HCT116 (cell line): ENCODE data around the gene GRIN2D.

Experiments used
- EZH2 ChIP-seq: fragments of 200-600 bp; sonication (generic); IDR thresholded peaks from 2 replicates; pipeline ENCODE4 v1.6.1; 2017; ENCODE audit warnings: antibody characterized with exemption, mixed run types
- JUND ChIP-seq: IDR thresholded peaks from 2 replicates; pipeline ENCODE4 v1.6.1; 2012
- POLR2A ChIP-seq: IDR thresholded peaks from 2 replicates; pipeline ENCODE4 v1.7.0; 2011; ENCODE audit warnings: borderline replicate concordance; ENCODE audit not compliant: insufficient read depth, insufficient read length; ENCODE audit errors: extremely low read depth
- POLR2AphosphoS5 ChIP-seq: IDR thresholded peaks from 2 replicates; pipeline ENCODE4 v1.6.1; 2011; ENCODE audit warnings: mild to moderate bottlenecking, low read depth, low read length, moderate library complexity
- RAD21 ChIP-seq: IDR thresholded peaks from 2 replicates; pipeline ENCODE4 v1.6.1; 2012; ENCODE audit warnings: low read depth, mild to moderate bottlenecking
- SIN3A ChIP-seq: IDR thresholded peaks from 2 replicates; pipeline ENCODE4 v1.6.1; 2012; ENCODE audit warnings: low read depth
- SP1 ChIP-seq: IDR thresholded peaks from 2 replicates; pipeline ENCODE4 v1.6.1; 2012; ENCODE audit warnings: low read depth
- YY1 ChIP-seq: IDR thresholded peaks from 2 replicates; pipeline ENCODE4 v1.6.1; 2011; ENCODE audit warnings: low read length, low read depth, moderate library complexity, mild to moderate bottlenecking; ENCODE audit not compliant: insufficient replicate concordance; ENCODE audit errors: extremely low read depth
- TF ChIP-seq, protein P1 (sequence below): IDR thresholded peaks from 2 replicates; pipeline ENCODE4 v1.6.1; 2011; ENCODE audit warnings: mild to moderate bottlenecking, low read length, moderate library complexity; ENCODE audit not compliant: insufficient replicate concordance; ENCODE audit errors: extremely low read depth
- TF ChIP-seq, protein P2 (sequence below): IDR thresholded peaks from 2 replicates; pipeline ENCODE4 v1.6.1; 2012
- TF ChIP-seq, protein P3 (sequence below), 3 experiments: fragments of 200-600 bp in 1 of 3; sonication (generic) in 1 of 3; IDR thresholded peaks in 2 of 3; conservative IDR thresholded peaks in 1 of 3; 2 replicates each; pipeline ENCODE4 v1.5.1; 2012 to 2017; ENCODE audit warnings: low read depth in 2 of 3, low read length in 2 of 3, antibody characterized with exemption in 1 of 3, borderline replicate concordance in 1 of 3, control low read depth in 1 of 3, mild to moderate bottlenecking in 1 of 3, mixed read lengths in 1 of 3, mixed run types in 1 of 3, moderate library complexity in 1 of 3; ENCODE audit not compliant: insufficient read depth in 1 of 3

DNA sequence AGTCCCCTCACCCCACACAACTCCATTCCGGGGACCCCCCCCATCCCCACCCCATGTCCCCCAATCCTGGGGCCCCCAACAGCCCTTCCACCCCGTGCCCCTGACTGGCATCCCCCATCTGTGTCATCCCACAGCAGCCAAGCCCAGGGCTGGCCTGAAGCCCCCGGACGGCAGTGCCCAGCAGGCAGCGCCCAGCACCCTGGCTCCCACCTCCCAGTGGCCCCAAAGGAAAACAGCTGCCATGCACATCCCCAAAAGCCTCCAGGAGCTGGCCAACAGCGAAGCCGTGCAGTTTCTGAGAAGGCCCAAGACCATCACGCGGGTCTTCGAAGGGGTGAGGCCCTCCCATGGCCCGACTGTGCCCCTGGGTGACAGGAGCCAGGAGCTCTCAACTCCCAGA is 27.9 kb upstream of the GRIN2D start:
- TF ChIP-seq POLR2AphosphoS5 (no peak), EZH2 (no peak), POLR2A (no peak), RAD21 (no peak), SP1 (no peak), SIN3A (no peak), JUND (no peak), YY1 (no peak)
- TF ChIP-seq, protein P1, sequence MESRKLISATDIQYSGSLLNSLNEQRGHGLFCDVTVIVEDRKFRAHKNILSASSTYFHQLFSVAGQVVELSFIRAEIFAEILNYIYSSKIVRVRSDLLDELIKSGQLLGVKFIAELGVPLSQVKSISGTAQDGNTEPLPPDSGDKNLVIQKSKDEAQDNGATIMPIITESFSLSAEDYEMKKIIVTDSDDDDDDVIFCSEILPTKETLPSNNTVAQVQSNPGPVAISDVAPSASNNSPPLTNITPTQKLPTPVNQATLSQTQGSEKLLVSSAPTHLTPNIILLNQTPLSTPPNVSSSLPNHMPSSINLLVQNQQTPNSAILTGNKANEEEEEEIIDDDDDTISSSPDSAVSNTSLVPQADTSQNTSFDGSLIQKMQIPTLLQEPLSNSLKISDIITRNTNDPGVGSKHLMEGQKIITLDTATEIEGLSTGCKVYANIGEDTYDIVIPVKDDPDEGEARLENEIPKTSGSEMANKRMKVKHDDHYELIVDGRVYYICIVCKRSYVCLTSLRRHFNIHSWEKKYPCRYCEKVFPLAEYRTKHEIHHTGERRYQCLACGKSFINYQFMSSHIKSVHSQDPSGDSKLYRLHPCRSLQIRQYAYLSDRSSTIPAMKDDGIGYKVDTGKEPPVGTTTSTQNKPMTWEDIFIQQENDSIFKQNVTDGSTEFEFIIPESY: no peak
- TF ChIP-seq, protein P2, sequence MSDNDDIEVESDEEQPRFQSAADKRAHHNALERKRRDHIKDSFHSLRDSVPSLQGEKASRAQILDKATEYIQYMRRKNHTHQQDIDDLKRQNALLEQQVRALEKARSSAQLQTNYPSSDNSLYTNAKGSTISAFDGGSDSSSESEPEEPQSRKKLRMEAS: no peak
- TF ChIP-seq, protein P3, sequence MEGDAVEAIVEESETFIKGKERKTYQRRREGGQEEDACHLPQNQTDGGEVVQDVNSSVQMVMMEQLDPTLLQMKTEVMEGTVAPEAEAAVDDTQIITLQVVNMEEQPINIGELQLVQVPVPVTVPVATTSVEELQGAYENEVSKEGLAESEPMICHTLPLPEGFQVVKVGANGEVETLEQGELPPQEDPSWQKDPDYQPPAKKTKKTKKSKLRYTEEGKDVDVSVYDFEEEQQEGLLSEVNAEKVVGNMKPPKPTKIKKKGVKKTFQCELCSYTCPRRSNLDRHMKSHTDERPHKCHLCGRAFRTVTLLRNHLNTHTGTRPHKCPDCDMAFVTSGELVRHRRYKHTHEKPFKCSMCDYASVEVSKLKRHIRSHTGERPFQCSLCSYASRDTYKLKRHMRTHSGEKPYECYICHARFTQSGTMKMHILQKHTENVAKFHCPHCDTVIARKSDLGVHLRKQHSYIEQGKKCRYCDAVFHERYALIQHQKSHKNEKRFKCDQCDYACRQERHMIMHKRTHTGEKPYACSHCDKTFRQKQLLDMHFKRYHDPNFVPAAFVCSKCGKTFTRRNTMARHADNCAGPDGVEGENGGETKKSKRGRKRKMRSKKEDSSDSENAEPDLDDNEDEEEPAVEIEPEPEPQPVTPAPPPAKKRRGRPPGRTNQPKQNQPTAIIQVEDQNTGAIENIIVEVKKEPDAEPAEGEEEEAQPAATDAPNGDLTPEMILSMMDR (IDR thresholded peaks at IDR 0.05 in 2 of 3, conservative IDR thresholded peaks at IDR 0.05 in 1 of 3; ENCODE audit: borderline replicate concordance in 1 of 3, insufficient read depth in 1 of 3, low read depth in 2 of 3, low read length in 2 of 3): no peak
